Stimulated activated naive CD4-positive, alpha-beta T cell (primary cell): ENCODE results near the gene CDH13.

Source experiments
- DNase-seq, 6 experiments: peaks; one replicate each; lab custom pipeline; 2025; lab: John Stamatoyannopoulos, UW

CDH13 gene

DNA sequence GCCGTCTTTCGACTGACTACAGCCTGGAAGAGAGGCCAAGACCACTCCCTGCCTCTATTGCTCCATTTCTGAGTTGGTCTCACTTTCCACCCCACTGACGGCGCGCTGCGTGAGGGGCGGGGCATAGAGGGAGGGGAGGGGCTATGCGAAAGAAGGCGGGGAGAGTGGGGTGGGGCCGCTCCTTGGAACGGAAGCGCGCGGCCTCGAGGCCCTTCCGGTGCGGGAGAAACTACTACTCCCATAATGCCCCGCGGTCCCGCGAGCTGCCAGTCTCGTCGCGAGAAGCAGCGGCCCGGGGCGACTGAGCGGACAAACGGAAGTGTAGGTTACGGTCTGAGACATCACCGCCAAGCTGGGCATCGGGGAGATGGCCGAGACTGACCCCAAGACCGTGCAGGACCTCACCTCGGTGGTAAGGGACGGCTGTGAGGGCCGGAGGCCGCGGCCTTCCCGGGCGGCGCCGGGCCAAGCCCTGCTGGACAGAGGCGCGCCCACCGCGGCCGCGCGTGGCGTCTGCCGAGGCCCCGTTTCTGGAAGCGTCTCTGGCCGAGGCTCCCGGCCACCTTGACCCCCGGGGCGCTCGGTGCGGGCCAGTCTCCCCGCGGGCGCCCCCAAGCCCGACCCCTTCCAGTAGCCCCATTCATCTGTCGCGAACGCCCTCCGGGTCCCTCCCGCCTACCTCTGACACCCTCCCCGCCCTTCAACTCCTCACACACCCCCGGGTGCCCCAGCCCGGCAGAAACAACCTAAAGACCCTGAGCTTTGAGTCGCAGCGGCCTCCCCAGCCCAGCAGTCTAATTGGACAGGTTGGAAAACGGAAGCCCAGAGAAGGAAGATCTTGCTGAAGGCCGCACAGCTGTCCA is 1181.2 kb downstream of the CDH13 start, which contains the start of gene HSBP1:
HSBP1 (plus strand) TSS at position 269 of the 863 bp plus-strand sequence; CDS start at position 368, 99 bp downstream.
- DNase-seq = peak; percentile 82 to 93 (median 90)

GRCh38 chr16:83808573-83809014 is 1181.8 kb downstream of the CDH13 start:
- DNase-seq = no peak

DNA sequence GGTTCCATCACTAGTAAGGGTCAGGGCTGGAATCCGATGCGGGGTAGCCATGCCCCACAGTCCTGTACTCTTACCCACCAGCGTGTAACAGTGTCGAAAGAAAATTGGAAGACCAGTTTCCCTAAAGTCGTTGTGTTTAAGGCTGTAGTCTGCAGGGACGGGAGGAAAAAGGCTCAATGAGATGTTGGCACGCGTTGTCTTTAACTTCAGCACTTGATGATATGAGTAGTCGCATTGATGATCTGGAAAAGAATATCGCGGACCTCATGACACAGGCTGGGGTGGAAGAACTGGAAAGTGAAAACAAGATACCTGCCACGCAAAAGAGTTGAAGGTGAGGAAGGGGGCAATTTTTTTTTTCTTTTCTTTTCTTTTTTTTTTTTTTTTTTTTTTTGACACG is 1182.3 kb downstream of the CDH13 start:
- no peak for DNase-seq

DNA sequence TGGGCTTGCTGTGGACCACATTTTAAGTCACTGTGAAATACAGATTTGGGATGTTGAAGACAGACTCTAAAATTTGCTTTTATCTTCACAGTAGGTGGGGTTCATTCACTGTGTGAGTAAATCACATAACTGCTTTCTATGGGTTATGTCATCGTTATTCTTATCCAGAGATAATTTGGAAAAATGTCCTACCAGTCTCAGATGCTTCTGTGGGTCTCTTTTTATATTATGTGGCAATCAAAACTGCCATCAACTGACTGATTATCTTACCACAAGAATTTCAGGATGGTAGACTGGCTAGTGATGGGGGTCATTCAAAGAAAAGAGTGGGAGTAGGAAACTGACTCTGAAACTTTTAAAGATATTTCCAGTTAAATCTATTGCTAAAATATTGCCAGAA is 1184.1 kb downstream of the CDH13 start:
- no peak for DNase-seq

DNA sequence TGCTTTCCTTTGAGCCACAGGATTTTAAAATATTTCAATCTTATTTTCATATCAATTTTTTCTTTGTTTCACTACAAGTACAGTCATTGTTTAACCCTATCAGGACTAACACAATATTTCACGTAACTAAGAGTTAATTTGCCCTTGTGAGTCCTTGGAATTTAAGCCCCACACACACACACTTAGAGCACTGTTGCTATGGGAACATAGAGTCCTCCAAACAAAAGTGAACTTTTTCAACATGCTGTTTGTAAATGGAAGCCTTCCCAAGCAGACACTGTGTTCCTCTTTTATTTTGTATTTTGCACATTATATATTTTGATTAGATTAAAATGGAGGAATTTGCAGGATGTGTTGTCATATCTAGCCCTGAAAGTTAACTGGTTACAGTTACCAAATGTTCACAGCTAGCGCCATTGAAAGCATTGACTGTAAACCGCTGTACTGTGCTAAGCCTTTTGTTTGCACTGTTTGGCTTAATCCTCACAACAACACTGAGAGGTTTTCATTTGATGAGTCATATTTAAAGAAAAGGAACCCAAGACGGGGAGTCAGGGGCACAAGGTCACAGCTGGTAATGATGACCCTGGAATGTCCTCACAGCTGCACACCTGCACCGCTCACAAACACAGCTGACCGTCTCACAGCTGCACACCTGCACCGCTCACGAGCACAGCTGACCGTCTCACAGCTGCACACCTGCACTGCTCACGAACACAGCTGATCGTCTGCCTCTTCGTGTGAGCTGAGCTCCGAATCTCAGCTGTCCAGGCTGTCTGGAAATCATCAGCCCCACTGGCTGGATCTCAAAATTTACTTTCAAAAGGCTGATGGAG is 1187.3 kb downstream of the CDH13 start:
- no peak for DNase-seq

GRCh38 chr16:83814659-83814985 is 1187.9 kb downstream of the CDH13 start:
- no peak for DNase-seq

DNA sequence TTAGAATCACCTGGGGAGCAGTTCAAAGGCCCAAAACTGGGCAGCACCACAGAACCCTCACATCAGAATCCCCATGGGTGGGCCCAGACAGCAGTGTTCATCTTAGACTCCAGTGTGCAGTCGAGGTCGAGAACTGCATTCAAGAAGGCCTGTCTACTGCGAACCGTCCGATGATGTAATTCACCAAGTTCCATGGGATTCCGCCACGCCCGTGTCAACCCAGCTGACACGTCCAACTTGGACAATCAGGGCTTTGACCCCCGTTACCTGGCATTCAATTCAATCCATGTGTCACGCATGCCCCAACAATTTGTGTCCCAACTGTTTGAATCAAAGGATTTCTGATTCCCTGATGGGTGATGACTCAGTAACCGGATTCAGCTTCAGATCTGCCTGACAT is 1190.3 kb downstream of the CDH13 start:
- no peak for DNase-seq

GRCh38 chr16:83818276-83818675 is 1191.5 kb downstream of the CDH13 start:
- DNase-seq = no peak

GRCh38 chr16:83819361-83819760 is 1192.6 kb downstream of the CDH13 start:
- no peak for DNase-seq

GRCh38 chr16:83826146-83826913 is 1199.6 kb downstream of the CDH13 start:
- DNase-seq = peak; percentile 38 to 81 (median 62)

DNA sequence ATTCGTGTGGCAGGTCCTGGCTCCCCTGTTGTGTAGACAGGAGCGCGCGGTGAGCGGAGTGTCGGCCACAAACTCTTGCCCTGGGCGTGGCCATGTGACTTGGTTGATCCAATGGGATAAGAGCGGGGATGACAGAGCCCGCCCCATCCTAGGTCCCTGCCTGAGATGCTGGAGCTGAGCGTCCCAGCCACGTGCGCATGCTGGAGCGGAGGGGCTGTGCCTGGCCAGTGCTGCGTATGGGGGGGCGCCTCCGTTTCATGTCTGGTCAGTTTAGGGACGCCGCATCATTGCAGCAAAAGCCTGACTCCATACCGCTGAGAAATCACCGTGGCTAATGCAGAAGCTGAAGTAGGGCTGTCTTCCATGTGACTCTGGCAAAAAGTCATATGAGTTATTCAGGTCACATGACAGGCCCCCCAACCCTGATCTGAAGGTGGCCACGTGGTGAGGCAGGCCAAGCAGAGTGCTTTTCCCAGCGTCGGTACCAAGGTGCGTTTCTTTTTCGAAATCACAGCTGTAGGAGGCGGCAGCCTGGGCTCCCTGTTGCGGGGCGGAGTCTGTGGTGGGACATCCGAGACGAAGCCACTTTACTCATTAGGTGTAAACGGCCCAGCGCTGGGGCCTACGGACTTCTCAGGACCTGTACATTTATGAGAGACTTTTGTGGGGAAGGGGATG is 1203.5 kb downstream of the CDH13 start:
- DNase-seq = no peak

DNA sequence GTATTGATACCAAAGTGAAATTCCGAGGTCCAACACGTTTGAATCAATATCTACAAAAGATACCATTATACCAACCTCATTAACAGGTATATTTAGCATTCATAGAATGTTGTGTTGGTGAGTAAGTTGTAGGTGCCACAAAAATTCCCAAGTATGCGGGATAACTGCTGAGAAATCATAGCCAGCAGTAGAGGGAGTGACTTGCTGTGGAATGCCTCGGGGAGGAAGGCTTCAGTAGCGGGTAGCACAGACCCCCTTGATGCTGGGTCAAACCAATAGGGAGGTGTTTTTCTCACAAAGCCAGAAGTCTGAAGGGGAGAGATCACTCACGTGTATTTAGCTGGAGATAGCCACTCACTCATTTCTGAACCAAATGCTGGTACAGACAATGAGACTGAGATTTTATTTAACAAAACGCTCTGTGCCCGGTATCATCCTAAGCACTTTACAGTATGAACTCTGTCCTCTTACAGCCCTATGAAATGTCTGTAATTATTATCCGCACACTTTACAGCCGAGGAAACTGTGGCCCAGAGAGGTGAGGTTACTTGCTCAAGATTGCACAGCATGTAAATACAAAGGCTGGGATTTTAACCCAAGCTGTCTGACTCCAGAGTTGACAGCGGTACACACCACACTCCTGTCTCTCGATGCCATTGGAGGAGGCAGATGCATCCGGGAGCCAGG is 1204.1 kb downstream of the CDH13 start:
- no peak for DNase-seq

- DNase-seq = no peak
These were observed 1204.8 kb downstream of the CDH13 start for GRCh38 chr16:83831456-83831987.

DNA sequence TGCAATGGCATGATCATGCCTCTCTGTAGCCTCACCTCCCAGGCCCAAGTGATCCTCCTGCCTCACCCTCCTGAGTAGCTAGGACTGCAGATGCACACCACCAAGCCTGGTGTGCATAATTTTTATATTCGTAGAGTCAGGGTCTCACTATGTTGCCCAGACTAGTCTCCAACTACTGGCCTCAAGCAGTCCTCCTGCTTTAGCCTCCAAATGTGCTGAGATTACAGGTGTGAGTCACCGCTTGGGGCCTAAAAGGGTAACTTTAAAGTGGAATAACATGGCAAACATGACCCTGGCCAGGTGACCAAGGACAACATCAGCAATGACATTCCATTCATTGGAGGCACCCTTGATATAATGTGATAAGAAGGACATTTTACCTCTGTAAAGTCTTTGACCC is 1207.2 kb downstream of the CDH13 start:
- DNase-seq = no peak

DNA sequence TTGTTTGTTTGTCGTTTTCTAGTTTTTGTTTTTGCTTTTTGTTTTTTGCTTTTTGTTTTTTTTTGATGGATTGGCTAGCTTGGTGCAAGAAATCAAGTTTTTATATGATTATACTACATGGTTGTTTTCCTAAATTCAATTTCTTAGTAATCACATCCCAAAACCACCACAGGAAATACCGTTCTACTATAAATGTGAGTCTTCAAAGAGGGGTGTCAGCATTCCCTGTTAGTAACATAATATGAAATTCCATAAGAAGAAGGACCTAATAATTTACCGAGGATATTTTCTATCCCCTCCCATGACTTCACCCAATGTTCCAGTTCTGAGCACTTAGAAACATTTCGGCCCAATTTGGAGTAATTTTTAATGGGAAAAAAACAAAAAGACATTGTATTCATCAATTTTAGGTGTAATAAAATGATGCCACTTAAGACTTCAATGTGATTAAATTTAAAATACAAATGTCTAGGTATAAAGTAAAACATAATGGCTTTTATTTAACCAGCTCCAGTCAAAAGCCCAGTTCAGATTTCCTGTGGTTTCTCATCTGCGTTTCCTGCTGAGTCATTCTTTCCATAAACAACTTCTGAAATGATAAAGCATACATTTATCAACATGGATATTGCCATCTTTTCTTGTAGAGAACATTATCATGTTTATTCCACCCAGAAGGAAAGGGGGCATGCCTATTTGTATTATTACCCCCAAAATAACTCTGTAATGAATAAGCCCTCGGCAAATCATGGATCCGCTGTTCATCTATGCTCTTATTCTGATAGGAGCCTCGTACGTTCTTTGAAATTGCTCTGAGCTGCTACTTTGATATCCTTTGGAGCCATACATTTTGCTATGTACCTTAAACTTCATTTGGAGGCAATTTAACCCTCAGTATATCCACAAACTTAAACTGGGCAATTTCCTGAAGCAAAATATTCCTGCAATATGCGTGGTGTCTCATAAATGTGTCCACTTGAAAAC is 1209.1 kb downstream of the CDH13 start:
- no peak for DNase-seq

DNA sequence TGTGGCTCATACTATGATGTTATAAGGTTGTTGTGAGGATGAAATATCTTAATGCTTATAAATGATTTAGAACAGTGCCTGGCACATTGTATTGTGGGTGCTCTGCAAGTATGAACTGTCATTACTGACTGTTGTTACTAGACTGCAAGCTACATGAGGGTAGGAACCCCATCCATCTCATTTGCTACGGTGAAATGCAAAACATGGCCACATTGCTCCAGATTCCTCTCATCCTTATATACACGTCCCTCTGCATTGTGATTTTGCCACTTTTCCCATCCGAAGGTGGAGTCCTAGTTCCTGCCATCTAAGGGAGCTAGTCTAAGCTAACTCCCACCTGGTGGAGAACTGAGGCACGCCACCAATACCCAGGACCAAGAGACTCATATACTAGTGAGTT is 1210.8 kb downstream of the CDH13 start:
- DNase-seq = no peak

DNA sequence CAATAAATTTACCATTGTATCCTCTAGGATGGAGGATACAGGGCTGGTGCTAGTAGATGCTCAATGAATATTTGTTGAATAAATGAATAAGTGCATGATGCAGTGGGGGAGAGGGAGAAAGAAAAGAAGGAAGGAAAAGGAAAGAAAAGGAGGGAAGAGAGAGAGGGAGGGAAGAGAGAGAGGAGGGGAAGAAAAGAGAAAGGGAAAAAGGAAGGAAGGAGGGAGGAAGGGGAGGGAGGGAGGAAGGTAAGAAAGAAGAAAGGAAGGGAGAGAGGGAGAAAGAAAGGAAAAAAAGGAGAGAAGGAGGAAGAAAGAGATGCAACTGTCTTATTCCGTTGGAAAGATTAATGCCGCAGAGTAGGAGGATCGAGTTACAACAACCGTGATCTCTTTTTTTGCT is 1211.4 kb downstream of the CDH13 start:
- DNase-seq = no peak

GRCh38 chr16:83839561-83839960 is 1212.8 kb downstream of the CDH13 start:
- DNase-seq = no peak

- DNase-seq = no peak
These were observed 1213.4 kb downstream of the CDH13 start for GRCh38 chr16:83840060-83840617.
